B cell (primary cell): ENCODE data around the gene CLSTN2. TPM values are rescaled to one million over a fixed set of nuclear protein-coding genes. Genes with fewer than 3 reads are reported as not detected.

Experiments
- ATAC-seq: fragments of 200-7000 bp; cut with Tn5 transposase; one replicate; pipeline ENCODE4 v1.10.0; 2021; ENCODE audit warnings: low read depth, mild to moderate bottlenecking, moderate number of reproducible peaks, moderate library complexity
- CTCF ChIA-PET: fragments of 350-600 bp; sonication (Branson Sonifier 250); formaldehyde crosslinking; loops from one replicate; lab custom pipeline; 2021; ENCODE audit warnings: antibody characterized with exemption, inconsistent platforms; lab: Charles Lee
- POLR2A ChIA-PET: fragments of 350-600 bp; sonication (Branson Sonifier 250); formaldehyde crosslinking; loops from one replicate; lab custom pipeline; 2021; ENCODE audit warnings: antibody characterized with exemption; lab: Charles Lee
- DNase-seq: peaks from one replicate; pipeline ENCODE4 v3.0.0; 2013
- H2AFZ ChIP-seq: 2 replicates; pipeline ENCODE4 v1.6.1; 2012; ENCODE audit warnings: mild to moderate bottlenecking, low read depth, low read length; ENCODE audit not compliant: insufficient read depth, poor library complexity, severe bottlenecking
- H3K27ac ChIP-seq, 2 donors: 1 replicate in 1 of 2; 2 replicates in 1 of 2; pipeline ENCODE4 v1.5.1; 2012 to 2013; ENCODE audit warnings: low read length in 2 of 2, mild to moderate bottlenecking in 2 of 2, moderate library complexity in 1 of 2
- H3K27me3 ChIP-seq, 4 experiments: fragments of 200-600 bp in 1 of 4; sonication (generic) in 1 of 4; replicated peaks in 1 of 4; 1 replicate in 2 of 4; 2 replicates in 2 of 4; pipeline versions ENCODE4 v1.6.1 to v1.7.0; 2013 to 2016; ENCODE audit warnings: low read length in 3 of 4, mild to moderate bottlenecking in 2 of 4, mixed read lengths in 1 of 4, moderate library complexity in 1 of 4; ENCODE audit not compliant: insufficient read depth in 4 of 4, control insufficient read depth in 3 of 4; ENCODE audit errors: control extremely low read depth in 1 of 4
- H3K36me3 ChIP-seq, 2 experiments: replicated peaks in 1 of 2; 1 replicate in 1 of 2; 2 replicates in 1 of 2; pipeline versions ENCODE4 v1.6.1 to v1.7.1; 2013; ENCODE audit warnings: low read length in 1 of 2; ENCODE audit not compliant: insufficient read depth in 2 of 2, control insufficient read depth in 1 of 2; ENCODE audit errors: control extremely low read depth in 1 of 2, extremely low read depth in 1 of 2
- H3K4me1 ChIP-seq, 2 donors: fragments of 200-600 bp in 1 of 2; sonication (generic) in 1 of 2; 1 replicate in 1 of 2; 2 replicates in 1 of 2; pipeline versions ENCODE4 v1.5.1 to v1.6.1; 2013 to 2017; ENCODE audit warnings: low read length in 2 of 2; ENCODE audit not compliant: control insufficient read depth in 2 of 2, insufficient read depth in 2 of 2
- H3K4me2 ChIP-seq: replicated peaks from 2 replicates; pipeline ENCODE3; 2012; ENCODE audit warnings: mild to moderate bottlenecking, low read depth, low read length; ENCODE audit not compliant: poor library complexity, severe bottlenecking
- H3K4me3 ChIP-seq, 5 experiments: fragments of 200-600 bp in 1 of 5; sonication (generic) in 1 of 5; 1 replicate in 3 of 5; 2 replicates in 2 of 5; pipeline versions ENCODE4 v1.5.1 to v1.7.0; 2011 to 2016; ENCODE audit warnings: low read length in 4 of 5, mild to moderate bottlenecking in 4 of 5, low read depth in 2 of 5, control low read depth in 1 of 5, moderate library complexity in 1 of 5; ENCODE audit not compliant: insufficient read depth in 1 of 5; ENCODE audit errors: control extremely low read depth in 1 of 5, extremely low read depth in 1 of 5
- H3K79me2 ChIP-seq: fragments of 200-600 bp; sonication (generic); one replicate; pipeline ENCODE4 v1.6.0; 2016; ENCODE audit warnings: low read length; ENCODE audit not compliant: control insufficient read depth, insufficient read depth
- H3K9ac ChIP-seq: fragments of 200-600 bp; sonication (generic); 2 replicates; pipeline ENCODE4 v1.6.1; 2017; ENCODE audit warnings: mild to moderate bottlenecking, low read length, moderate library complexity
- H3K9me3 ChIP-seq, 3 donors: one replicate each; pipeline versions ENCODE4 v1.6.1 to v1.7.1; 2013; ENCODE audit warnings: low read length in 2 of 3; ENCODE audit not compliant: control insufficient read depth in 2 of 3, insufficient read depth in 1 of 3; ENCODE audit errors: control extremely low read depth in 1 of 3
- H4K20me1 ChIP-seq: 2 replicates; pipeline ENCODE4 v1.6.0; 2012; ENCODE audit warnings: mild to moderate bottlenecking, low read length; ENCODE audit not compliant: insufficient read depth, control insufficient read depth, poor library complexity, severe bottlenecking
- H3K27ac Mint-ChIP-seq: one replicate; pipeline ENCODE4 v1.8.0; 2021; ENCODE audit warnings: mixed read lengths
- H3K27me3 Mint-ChIP-seq: one replicate; pipeline ENCODE4 v1.8.0; 2021; ENCODE audit warnings: mixed read lengths
- H3K4me1 Mint-ChIP-seq: one replicate; pipeline ENCODE4 v1.8.0; 2021; ENCODE audit warnings: mixed read lengths
- H3K4me3 Mint-ChIP-seq: one replicate; pipeline ENCODE4 v1.8.0; 2021; ENCODE audit warnings: mixed read lengths
- H3K9me3 Mint-ChIP-seq: one replicate; pipeline ENCODE4 v1.8.0; 2022; ENCODE audit warnings: mixed read lengths; ENCODE audit not compliant: insufficient read depth
- CTCF ChIP-seq: fragments of 200-600 bp; IDR thresholded peaks from one replicate; pipeline ENCODE4 v1.8.0; 2022; ENCODE audit warnings: antibody characterized with exemption, mild to moderate bottlenecking
- EZH2 ChIP-seq: IDR thresholded peaks from 2 replicates; pipeline ENCODE4 v1.6.1; 2012; ENCODE audit warnings: borderline replicate concordance, low read depth, mild to moderate bottlenecking, moderate library complexity, low read length; ENCODE audit not compliant: insufficient read depth, poor library complexity, severe bottlenecking
- WGBS: methylation state at CpG from one replicate; pipeline ENCODE4 v1.1.5; 2013; ENCODE audit warnings: missing lambda C conversion rate; ENCODE audit not compliant: insufficient coverage; 5-methylcytosine and 5-hydroxymethylcytosine counted together
- intact Hi-C: fragments of 100-400 bp; cut with micrococcal nuclease; formaldehyde crosslinking; loops from one replicate; pipeline ENCODE4 v1.10.0; 2022
- polyA plus RNA-seq: library from polyadenylated mRNA; depleted of rRNA; stranded (reverse); fragments of >200 nt; gene quantifications from 2 replicates; pipeline ENCODE4 v1.2.3, GENCODE V29; 2012
- total RNA-seq, 2 donors: library from RNA; stranded (reverse); fragments of 120-200 nt in 1 of 2; gene quantifications; 1 replicate in 1 of 2; 2 replicates in 1 of 2; pipeline versions ENCODE4 v1.2.3 to v1.2.4, GENCODE V29; 2013 to 2022

Gene CLSTN2
- total and polyA plus RNA-seq, 2 donors (not counting 1 experiment from before 2014, with no cell fraction given) = not detected

- 100% methylated on average over 1 of the region's 1 CpG for WGBS
- Histone ChIP-seq H2AFZ (no peak overlapping the region), H3K4me3 (no peak overlapping the region), H3K36me3 (no peaks in the 10 kb centered on the region), H3K9ac (no peak overlapping the region), H3K4me2 (no peak overlapping the region), H4K20me1 (no peaks in the 10 kb centered on the region), H3K27me3 (no peaks in the 10 kb centered on the region), H3K4me1 (no peaks in the 10 kb centered on the region), H3K79me2 (no peaks in the 10 kb centered on the region), H3K27ac (no peak overlapping the region), H3K9me3 (no peaks in the 10 kb centered on the region)
- Mint-ChIP-seq H3K4me3 (no peak overlapping the region), H3K9me3 (no peaks in the 10 kb centered on the region), H3K27ac (no peak overlapping the region), H3K4me1 (no peaks in the 10 kb centered on the region), H3K27me3 (peaks cover 4% of the 10 kb centered on the region)
- intact Hi-C loops = no loop called here
- TF ChIP-seq EZH2 = no peak
- TF ChIP-seq CTCF = no peak
- ChIA-PET POLR2A (no interaction called here), CTCF (no interaction called here)
- no peak for ATAC-seq
- DNase-seq = no peak
Observed at GRCh38 chr3:140440446-140440845, 505.5 kb downstream of the CLSTN2 start.

- TF ChIP-seq EZH2 = no peak
- TF ChIP-seq CTCF = no peak
- Histone ChIP-seq H3K9ac (no peak overlapping the region), H3K79me2 (no peaks in the 10 kb centered on the region), H3K9me3 (no peaks in the 10 kb centered on the region), H3K4me3 (no peak overlapping the region), H3K4me1 (no peaks in the 10 kb centered on the region), H2AFZ (no peak overlapping the region), H3K4me2 (no peak overlapping the region), H3K27ac (no peak overlapping the region), H4K20me1 (no peaks in the 10 kb centered on the region), H3K27me3 (no peaks in the 10 kb centered on the region), H3K36me3 (no peaks in the 10 kb centered on the region)
- Mint-ChIP-seq H3K4me3 (no peak overlapping the region), H3K27ac (no peak overlapping the region), H3K4me1 (no peaks in the 10 kb centered on the region), H3K27me3 (peaks cover 4% of the 10 kb centered on the region), H3K9me3 (no peaks in the 10 kb centered on the region)
- ATAC-seq = no peak
- CTCF ChIA-PET = no interaction called here
- 20% methylated on average over 1 of the region's 2 CpGs for WGBS
- POLR2A ChIA-PET = no interaction called here
- no peak for DNase-seq
- intact Hi-C loops = no loop called here
Observed at GRCh38 chr3:140441006-140441405, 506.0 kb downstream of the CLSTN2 start.
